Fibroblast of upper back skin (primary cell): ENCODE data around the gene OSM.
"Not testable (repeated sequence)": the region's sequence is repeated elsewhere in the genome, so short reads cannot be mapped to it uniquely, and the experiment has no call there.

Experiments
- DNase-seq: peaks from one replicate; pipeline ENCODE4 v3.0.0-alpha.2; 2013

Gene OSM

GRCh38 chr22:30241576-30242371, 24.9 kb downstream of the OSM start:
- peak; percentile 49 for DNase-seq

GRCh38 chr22:30240541-30241417, 25.9 kb downstream of the OSM start:
- no peak for DNase-seq

GRCh38 chr22:30239488-30240405, 26.9 kb downstream of the OSM start:
- no peak for DNase-seq

GRCh38 chr22:30238661-30239487, 27.8 kb downstream of the OSM start:
- peak; percentile 82 for DNase-seq

- DNase-seq: no peak
Measured at GRCh38 chr22:30238136-30238535, 28.5 kb downstream of the OSM start.

GRCh38 chr22:30236875-30237274, 29.8 kb downstream of the OSM start:
- no peak for DNase-seq

- peak; percentile 98 for DNase-seq
Measured at GRCh38 chr22:30235687-30236170, 30.9 kb downstream of the OSM start.

- peak; percentile 98 for DNase-seq
Measured at GRCh38 chr22:30234786-30235470, 31.7 kb downstream of the OSM start.

- not testable (repeated sequence) for DNase-seq
Measured at GRCh38 chr22:30234325-30234724, 32.3 kb downstream of the OSM start.

- peak; percentile 41 for DNase-seq
Measured at GRCh38 chr22:30233582-30233981, 33.1 kb downstream of the OSM start.

GRCh38 chr22:30232716-30233218, 33.9 kb downstream of the OSM start:
- DNase-seq: peak; percentile 87

- no peak for DNase-seq
Measured at GRCh38 chr22:30230787-30231461, 35.7 kb downstream of the OSM start.

GRCh38 chr22:30230330-30230729, 36.3 kb downstream of the OSM start:
- no peak for DNase-seq

- DNase-seq: no peak
Measured at GRCh38 chr22:30228509-30229359, 37.9 kb downstream of the OSM start.

GRCh38 chr22:30227438-30228228, 39.0 kb downstream of the OSM start:
- no peak for DNase-seq

GRCh38 chr22:30226192-30226832, 40.3 kb downstream of the OSM start:
- no peak for DNase-seq

- no peak for DNase-seq
Measured at GRCh38 chr22:30225220-30225927, 41.3 kb downstream of the OSM start.
